ENCODE measurements around the gene PTH1R.

DNA sequence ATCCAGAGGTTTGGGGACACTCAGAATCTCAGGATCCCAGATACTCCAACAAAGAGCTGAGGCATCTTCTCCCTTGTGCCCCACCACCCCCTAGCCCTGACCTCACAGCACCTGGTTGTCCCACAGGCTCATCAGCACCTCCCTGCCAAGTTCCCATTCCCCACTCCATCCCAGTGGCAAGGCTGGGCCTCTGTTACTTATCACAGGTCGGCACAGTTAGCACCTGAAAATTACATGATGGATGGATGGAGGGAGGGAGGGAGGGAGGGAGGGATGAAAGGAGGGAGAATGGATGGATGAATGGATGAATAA, 27.1 kb upstream of the PTH1R start:
- TF ChIP-seq GATA2 (IDR thresholded peaks at IDR 0.05; ENCODE audit: low read depth, low read length) = no peak
- TF ChIP-seq GATA3 (IDR thresholded peaks at IDR 0.05; ENCODE audit: low read depth, low read length) = no peak

Data from SH-SY5Y (cell line).